Neural cell (in vitro differentiated cells): Measurements from ENCODE around the gene GRWD1.

ENCODE experiments used
- CTCF ChIP-seq: fragments of 450-650 bp; IDR thresholded peaks from 2 replicates; pipeline ENCODE4 v1.5.1; 2014; ENCODE audit warnings: antibody characterized with exemption, mild to moderate bottlenecking, moderate library complexity; ENCODE audit not compliant: poor library complexity, severe bottlenecking
- EP300 ChIP-seq: fragments of 450-650 bp; conservative IDR thresholded peaks from 2 replicates; pipeline ENCODE4 v1.6.1; 2014; ENCODE audit warnings: antibody characterized with exemption, mild to moderate bottlenecking, moderate library complexity; ENCODE audit not compliant: poor library complexity, severe bottlenecking
- EZH2 ChIP-seq: fragments of 200-600, 300-800 bp; shearing (Covaris generic), sonication (generic); IDR thresholded peaks from 2 replicates; pipeline ENCODE4 v1.6.1; 2014; ENCODE audit warnings: antibody characterized with exemption, low read length, borderline replicate concordance, mild to moderate bottlenecking; ENCODE audit not compliant: insufficient read depth, poor library complexity, severe bottlenecking
- POLR2AphosphoS5 ChIP-seq: IDR thresholded peaks from 2 replicates; pipeline ENCODE4 v1.6.1; 2012
- RAD21 ChIP-seq: fragments of 450-650 bp; conservative IDR thresholded peaks from 2 replicates; pipeline ENCODE4 v1.6.1; 2014; ENCODE audit warnings: antibody characterized with exemption, mild to moderate bottlenecking, moderate library complexity
- REST ChIP-seq: IDR thresholded peaks from 2 replicates; pipeline ENCODE4 v1.6.1; 2012; ENCODE audit warnings: borderline replicate concordance
- TAF1 ChIP-seq: IDR thresholded peaks from 2 replicates; pipeline ENCODE4 v1.6.1; 2012; ENCODE audit warnings: low read depth

GRCh38 chr19:48405850-48406249 lies 39.9 kb upstream of the GRWD1 start:
- TF ChIP-seq EZH2 (no peak), CTCF (no peak), POLR2AphosphoS5 (no peak), RAD21 (no peak), TAF1 (no peak), EP300 (no peak), REST (no peak)
